A172 (cell line): ENCODE data around the gene CRYGB. TPM values are rescaled to one million over a fixed set of nuclear protein-coding genes. Genes with fewer than 3 reads are reported as not detected.
"Not testable (repeated sequence)": the region's sequence is repeated elsewhere in the genome, so short reads cannot be mapped to it uniquely, and the experiment has no call there.

Experiments used
- DNase-seq: peaks from one replicate; pipeline ENCODE4 v3.0.0-alpha.2; 2015; ENCODE audit warnings: low spot score
- total RNA-seq: library from RNA; depleted of rRNA; stranded (reverse); fragments of >200 nt; shearing (Covaris generic); gene quantifications from 2 replicates; pipeline ENCODE4 v1.2.3, GENCODE V29; 2014; rRNA removed

Gene CRYGB
- total RNA-seq, 1 experiment from 2014 or later = not detected

DNA sequence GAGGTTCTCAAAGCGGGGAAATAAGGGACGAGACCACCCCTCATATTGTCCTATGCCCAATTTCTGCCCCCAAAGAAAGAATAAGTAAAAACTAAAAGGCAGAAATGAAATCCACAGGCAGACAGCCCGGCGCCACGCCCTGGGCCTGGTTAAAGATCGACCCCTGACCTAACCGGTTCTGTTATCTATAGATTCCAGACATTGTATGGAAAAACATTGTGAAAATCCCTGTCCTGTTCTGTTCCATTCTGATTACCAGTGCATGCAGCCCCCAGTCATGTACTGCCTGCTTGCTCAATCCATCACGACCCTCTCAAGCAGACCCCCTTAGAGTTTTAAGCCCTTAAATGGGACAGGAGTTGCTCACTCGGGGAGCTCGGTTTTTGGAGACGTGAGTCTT lies 28.6 kb downstream of the CRYGB start:
- DNase-seq = not testable (repeated sequence)

DNA sequence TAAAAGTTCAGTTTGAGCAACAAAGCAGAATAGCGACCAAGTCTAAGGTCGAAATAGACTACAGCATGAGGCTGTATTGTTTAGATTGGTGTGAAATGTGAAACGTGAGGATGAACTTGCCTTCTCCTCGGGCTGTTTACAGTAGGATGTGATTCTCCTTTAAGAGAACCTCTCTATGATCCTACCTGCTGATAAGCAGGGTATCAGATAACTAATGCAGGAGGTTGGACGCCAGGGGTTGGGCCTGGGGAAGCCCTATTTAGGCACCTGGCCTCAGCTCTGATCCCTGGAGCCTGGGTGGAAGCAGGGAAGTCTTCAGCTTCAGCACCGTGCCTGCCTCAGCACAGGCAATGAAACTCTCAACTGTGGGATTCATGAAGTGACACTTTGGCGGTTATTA lies 33.0 kb downstream of the CRYGB start:
- DNase-seq = no peak

DNA sequence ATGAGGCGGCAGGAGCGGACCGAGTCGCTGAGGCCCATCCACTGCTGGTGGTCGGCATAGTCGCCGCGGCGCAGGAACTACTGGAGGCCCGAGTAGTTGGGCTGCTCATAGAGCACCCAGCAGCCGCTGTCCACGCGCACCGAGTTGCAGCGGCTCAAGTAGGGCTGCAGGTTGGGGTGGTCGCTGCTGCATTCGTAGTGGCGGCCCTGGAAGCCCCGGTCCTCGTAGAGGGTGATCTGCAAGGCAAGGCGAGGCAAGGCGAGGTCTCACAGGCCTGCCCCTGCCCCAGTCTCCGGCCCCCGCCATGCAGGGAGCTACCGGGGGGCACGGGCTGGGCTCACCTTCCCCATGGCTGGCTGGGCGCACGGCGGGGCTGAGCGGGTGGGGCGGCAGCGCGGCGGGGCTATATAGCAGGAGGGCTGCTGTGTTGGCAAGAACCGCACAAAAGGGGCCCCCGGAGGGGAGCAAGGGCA lies 33.6 kb downstream of the CRYGB start:
- DNase-seq = not testable (repeated sequence)

DNA sequence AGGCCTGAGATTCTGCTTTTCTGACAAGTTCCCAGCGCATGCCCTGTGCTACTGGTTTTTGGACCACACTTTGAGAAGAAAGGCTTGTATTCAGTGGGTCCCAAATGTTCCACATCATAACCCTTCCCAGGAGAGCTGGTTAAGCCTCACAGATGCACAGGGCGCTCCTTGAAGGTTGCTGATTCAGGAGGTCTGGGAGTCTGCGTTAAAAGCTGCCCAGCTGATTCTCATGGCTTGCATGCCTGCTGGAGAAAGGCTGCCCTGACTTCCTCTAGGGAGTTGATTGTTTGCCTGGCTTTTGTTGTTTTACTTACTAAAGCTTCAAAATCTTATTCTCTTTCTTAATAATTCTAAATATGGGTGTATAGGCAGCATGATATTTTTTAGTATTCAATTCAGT lies 42.3 kb downstream of the CRYGB start:
- no peak for DNase-seq

DNA sequence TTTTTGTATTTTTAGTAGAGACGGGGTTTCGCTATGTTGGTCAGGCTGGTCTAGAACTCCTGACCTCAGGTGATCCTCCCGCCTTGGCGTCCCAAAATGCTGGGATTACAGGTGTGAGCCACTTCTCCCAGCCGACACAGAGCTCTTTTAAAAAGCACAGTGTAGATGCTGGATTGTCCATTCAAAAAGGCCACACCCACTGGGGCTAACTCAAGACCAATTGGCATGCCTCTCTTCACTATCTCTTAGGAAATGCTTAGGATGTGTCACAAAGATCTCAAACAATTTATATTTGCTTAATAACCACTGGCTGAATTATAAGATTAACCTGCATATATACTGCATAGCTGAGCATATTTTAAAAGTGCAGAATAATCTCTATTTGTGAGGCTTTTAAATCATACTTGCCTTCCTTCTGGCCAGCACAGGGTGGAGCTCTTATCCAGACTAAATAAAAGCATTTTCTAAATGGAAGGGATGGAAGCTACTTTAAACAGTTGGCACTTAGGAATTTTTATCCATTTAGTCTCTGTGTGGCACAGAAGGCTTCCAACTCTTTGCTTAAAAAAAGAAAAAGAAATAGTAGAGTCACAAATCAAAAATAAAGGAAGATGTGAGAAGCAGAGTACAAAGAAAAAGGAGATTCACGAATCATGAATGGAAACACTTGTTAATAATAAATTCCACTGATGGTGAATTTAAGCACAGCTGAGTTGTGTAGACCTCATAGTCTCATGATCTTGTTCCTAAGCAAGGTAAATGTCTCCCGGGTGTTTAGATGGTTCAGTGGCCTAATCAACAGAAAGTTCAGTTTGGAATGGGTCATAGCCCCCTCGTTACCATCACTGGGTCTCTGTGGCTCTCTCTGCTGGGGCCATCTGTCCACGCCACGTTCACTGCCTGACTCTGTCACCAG lies 44.0 kb downstream of the CRYGB start:
- DNase-seq = peak; percentile 52

DNA sequence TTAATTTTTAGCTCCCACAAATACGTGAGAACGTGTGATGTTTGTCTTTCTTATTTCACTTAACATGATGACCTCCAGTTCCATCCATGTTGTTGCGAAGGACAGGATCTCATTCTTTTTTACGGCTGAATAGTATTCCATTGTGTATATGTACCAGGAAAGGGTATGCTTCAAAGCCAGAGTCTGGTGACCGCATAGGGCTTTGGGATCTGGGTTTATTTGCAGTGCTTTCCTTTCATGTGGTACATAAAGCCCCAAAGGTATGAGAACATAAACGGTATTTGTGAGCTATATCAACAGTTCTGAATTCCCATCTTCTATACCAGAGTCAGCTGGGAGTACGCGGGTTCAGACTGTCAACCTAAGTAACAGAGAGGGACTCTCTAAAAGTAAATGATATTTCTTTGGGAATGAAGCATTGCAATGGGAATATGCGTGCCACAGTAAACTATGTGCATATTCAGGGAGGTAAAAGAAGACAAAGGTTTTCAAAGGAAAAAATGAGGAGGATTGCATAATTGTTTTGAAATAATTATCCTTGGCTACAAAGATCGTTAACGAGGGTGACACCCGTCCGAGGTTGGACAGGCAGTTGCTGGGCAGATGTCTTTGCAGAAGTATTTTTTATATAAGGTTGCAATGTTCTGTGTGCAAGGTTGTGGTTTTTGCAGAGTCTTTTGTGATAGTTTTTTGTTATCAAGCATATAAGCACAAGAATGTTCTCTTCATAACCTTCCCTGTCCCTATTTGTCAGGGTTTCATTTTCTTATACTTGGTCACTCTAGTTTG lies 46.1 kb downstream of the CRYGB start:
- DNase-seq = no peak

DNA sequence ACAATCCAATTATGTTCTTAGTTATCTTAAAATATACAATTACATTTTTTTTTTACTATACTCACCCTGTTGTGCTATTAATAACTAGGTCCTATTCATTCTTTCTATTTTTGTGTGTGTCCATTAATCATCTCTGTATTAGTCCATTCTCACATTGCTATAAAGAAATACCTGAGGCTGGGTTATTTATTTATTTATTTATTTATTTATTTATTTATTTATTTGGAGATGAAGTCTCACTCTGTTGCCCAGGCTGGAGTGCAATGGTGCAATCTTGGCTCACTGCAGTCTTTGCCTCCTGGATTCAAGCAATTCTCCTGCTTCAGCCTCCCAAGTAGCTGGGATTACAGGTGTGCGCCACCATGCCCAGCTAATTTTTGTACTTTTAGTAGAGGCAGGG lies 47.3 kb downstream of the CRYGB start:
- not testable (repeated sequence) for DNase-seq

DNA sequence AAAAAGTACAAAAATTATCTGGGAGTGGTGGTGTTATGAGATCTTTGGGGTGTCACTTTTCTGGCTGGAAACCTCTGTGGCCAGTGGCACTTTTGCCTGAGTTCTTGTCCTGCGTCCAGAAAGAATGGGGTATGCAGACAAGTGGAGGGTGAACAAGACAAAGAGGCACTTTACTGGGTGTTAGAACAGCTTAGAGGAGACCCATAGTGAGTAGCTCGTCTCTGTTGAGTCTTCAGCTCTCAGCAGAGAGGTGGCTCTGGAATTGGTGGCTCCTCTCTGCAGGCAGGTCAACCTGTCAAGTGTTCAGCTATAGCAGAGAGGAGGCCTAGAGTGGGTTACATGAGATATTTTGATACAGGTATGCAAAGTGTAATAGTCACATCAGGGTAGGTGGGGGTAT lies 47.7 kb downstream of the CRYGB start:
- no peak for DNase-seq

DNA sequence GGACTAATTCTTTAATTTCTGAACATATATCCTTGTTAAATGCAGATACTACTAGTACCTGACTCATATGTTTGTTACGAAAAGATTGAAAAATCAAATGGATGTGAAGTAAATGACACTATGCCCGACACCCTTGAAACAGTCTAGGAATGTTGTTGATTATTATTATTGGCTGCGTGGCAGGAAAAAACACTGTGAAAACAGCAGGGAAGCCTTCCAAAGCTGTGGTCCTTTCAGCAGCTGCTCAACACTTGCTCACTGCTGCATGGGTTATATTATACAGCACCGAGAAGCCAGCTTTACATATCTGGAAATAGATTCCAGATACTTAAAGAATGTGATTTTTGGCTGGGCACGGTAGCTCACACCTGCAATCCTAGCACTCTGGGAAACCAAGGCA lies 48.2 kb downstream of the CRYGB start:
- DNase-seq = no peak

DNA sequence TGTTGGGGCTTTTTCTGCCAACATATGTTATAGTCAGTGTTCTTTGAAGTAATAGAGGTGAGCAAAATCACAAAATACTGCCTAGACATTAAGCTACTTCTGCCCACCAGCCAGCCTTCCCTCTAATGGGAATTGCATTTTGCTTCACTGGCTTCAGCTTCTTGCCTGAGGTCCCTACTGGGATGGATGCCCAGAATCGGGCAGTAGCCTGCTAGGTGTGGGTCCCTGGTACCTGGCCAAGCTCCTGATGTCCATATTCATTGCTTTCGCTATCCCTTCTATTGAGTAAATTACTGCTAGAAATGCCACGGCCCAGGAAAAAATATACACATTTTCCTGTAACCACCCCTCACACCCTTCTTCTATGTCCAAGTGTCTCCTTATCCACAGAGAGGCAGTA lies 48.6 kb downstream of the CRYGB start:
- no peak for DNase-seq

DNA sequence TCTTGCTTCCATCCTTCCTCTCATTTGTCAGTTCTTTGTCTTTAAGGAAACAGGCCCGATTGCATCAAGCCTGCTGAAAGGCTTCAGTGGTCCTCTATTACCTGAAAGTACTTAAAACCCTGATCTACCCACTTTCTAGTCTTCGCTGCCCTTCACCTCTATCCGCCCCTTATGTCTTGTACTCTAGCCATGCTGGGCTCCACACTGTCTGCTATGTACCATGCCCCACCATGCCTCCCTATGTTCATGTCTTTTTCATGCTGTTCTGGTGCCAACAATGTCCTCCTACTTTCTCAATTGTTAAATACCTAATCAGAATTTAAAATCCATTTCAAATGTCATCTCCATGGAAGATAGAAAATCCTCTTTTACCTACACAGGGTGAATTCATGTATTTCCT lies 49.9 kb downstream of the CRYGB start:
- no peak for DNase-seq

DNA sequence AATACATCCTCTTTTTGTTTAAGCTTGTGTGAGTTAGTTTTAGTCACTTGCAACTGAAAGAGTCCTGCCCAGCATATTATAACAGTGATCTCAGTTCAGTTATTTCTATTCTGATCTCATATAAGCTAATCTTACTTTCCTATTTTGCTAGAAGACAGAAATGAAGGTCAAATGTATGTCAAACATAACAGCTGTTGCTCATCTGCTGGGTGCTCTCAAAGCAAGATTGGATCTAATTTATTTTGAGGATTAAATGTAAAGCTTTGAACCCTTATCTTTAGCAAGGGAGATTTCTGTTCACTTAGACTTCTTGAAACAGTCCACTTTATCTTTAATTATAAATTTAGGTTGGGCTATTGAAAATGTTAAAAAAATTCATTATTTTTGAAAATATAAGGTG lies 52.8 kb downstream of the CRYGB start:
- DNase-seq = no peak

Other genes with a start within 250 kb of the CRYGB start
- gene PLEKHM3, start 120.6 kb downstream of the CRYGB start, total RNA-seq = 3.5 and 4.9 TPM in 2 replicates
- gene CRYGD, start 21.6 kb downstream of the CRYGB start, total RNA-seq = not detected in 2 replicates
- gene CRYGC, start 16.3 kb downstream of the CRYGB start, total RNA-seq = not detected in 2 replicates
- not detected in 2 replicates for gene CRYGA, start 17.4 kb upstream of the CRYGB start, total RNA-seq
- not detected in 2 replicates for gene C2orf80, start 43.9 kb upstream of the CRYGB start, total RNA-seq
- 162 and 172 TPM in 2 replicates for gene IDH1, start 108.9 kb upstream of the CRYGB start, total RNA-seq
- gene PIKFYVE, start 120.1 kb upstream of the CRYGB start, total RNA-seq = 25.6 and 29.2 TPM in 2 replicates